Measurements from ENCODE around the gene ZNF362.

- no peak for TF ChIP-seq POLR2A (IDR thresholded peaks at IDR 0.05; ENCODE audit: low read depth, low read length)
- no peak for TF ChIP-seq POLR2AphosphoS5 (IDR thresholded peaks at IDR 0.05; ENCODE audit: low read depth, low read length)
- TF ChIP-seq TAF1 (IDR thresholded peaks at IDR 0.05; ENCODE audit: low read depth, low read length), result no peak
- no peak for TF ChIP-seq SPI1 (IDR thresholded peaks at IDR 0.05; ENCODE audit: low read depth, low read length)
Observed at GRCh38 chr1:33242652-33243051, 13.6 kb upstream of the ZNF362 start.
